ENCODE results near the gene MRPL2.
A peak's percentile ranks its signal among the peaks of the same experiment; 100 is the strongest.

Gene MRPL2

GRCh38 chr6:43026365-43026764 is 32.9 kb downstream of the MRPL2 start:
- no peak for TF ChIP-seq REST (IDR thresholded peaks at IDR 0.05; ENCODE audit: insufficient read depth in 1 of 2, low read depth in 2 of 2, low read length in 2 of 2)

- TF ChIP-seq TAF1 (IDR thresholded peaks at IDR 0.05; ENCODE audit: borderline replicate concordance, insufficient read depth, low read length) (no peak), REST (IDR thresholded peaks at IDR 0.05; ENCODE audit: insufficient read depth in 1 of 2, low read depth in 2 of 2, low read length in 2 of 2) (no peak), POLR2AphosphoS5 (IDR thresholded peaks at IDR 0.05; ENCODE audit: low read depth, low read length) (no peak), SIN3A (IDR thresholded peaks at IDR 0.05; ENCODE audit: borderline replicate concordance, insufficient read depth, low read length) (no peak), FOXP2 (optimal IDR thresholded peaks at IDR 0.05; ENCODE audit: borderline replicate concordance, extremely low read depth, extremely low read length, insufficient read depth) (no peak)
These were observed 34.8 kb downstream of the MRPL2 start for GRCh38 chr6:43024436-43024835.

GRCh38 chr6:43021270-43022047 is 37.8 kb downstream of the MRPL2 start, which contains the start of gene RRP36:
Gene RRP36 (plus strand): TSS chr6:43021623. CDS start chr6:43021655, 32 bp downstream.
- peak; percentile 89; the same call in 1 of the 2 replicates for TF ChIP-seq TAF1 (IDR thresholded peaks at IDR 0.05; ENCODE audit: borderline replicate concordance, insufficient read depth, low read length)
- TF ChIP-seq REST (IDR thresholded peaks at IDR 0.05; ENCODE audit: insufficient read depth in 1 of 2, low read depth in 2 of 2, low read length in 2 of 2): peak in 1 of 2 experiments; percentile 37; a peak in 1 of 4 replicates
- TF ChIP-seq SIN3A (IDR thresholded peaks at IDR 0.05; ENCODE audit: borderline replicate concordance, insufficient read depth, low read length): peak; percentile 35; the same call in 1 of the 2 replicates
- TF ChIP-seq FOXP2 (optimal IDR thresholded peaks at IDR 0.05; ENCODE audit: borderline replicate concordance, extremely low read depth, extremely low read length, insufficient read depth): peak; percentile 56
- peak; percentile 84 for TF ChIP-seq POLR2AphosphoS5 (IDR thresholded peaks at IDR 0.05; ENCODE audit: low read depth, low read length)

DNA sequence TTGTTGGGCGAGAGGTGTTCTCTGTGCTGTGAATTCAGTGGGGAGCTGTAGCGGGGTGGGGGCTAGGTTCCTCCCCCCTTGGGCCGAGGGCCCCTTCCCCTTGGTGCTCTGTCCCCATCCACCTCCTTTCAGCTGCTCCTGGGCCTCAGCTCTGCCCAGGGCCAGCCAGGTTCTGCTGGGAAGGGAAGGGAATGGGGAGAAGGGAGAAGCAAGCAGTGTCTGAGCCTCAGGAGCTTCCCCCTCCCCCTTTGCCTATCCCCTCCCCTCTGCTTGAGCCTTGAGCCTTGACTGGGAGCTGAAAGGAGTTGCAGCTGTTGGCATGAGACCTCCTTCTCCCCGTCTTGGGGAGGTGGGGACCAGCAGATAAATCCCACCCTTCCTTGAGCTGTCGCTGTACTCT is 38.4 kb downstream of the MRPL2 start:
- TF ChIP-seq FOXP2 (optimal IDR thresholded peaks at IDR 0.05; ENCODE audit: borderline replicate concordance, extremely low read depth, extremely low read length, insufficient read depth) (no peak), SIN3A (IDR thresholded peaks at IDR 0.05; ENCODE audit: borderline replicate concordance, insufficient read depth, low read length) (no peak), POLR2AphosphoS5 (IDR thresholded peaks at IDR 0.05; ENCODE audit: low read depth, low read length) (no peak), REST (IDR thresholded peaks at IDR 0.05; ENCODE audit: insufficient read depth in 1 of 2, low read depth in 2 of 2, low read length in 2 of 2) (no peak), TAF1 (IDR thresholded peaks at IDR 0.05; ENCODE audit: borderline replicate concordance, insufficient read depth, low read length) (no peak)

All from PFSK-1 (cell line).